K562 (cell line): Measurements from ENCODE around the gene PRMT3. TPM values are rescaled to one million over a fixed set of nuclear protein-coding genes. Genes with fewer than 3 reads are reported as not detected.

Source experiments
- ATAC-seq: fragments of 200-7000 bp; cut with Tn5 transposase; 3 replicates; pipeline ENCODE4 v1.9.1; 2020; ENCODE audit warnings: moderate library complexity
- BruUV-seq: library from RNA; stranded (reverse); fragments of 400-500 nt; replicated peaks from 2 replicates; lab custom pipeline; 2021; lab: Mats Ljungman, UMichigan
- CTCF ChIA-PET: fragments of 300-600 bp; formaldehyde crosslinking; extraction: SDS; loops from one replicate; lab custom pipeline; 2021; ENCODE audit warnings: low intra/inter-chr PET ratio; lab: Yijun Ruan, JAX
- POLR2A ChIA-PET: fragments of 300-600, 350-650 bp; sonication (Branson Sonifier 250); formaldehyde crosslinking; extraction: SDS; loops from one replicate; lab custom pipeline; 2021; ENCODE audit warnings: antibody characterized with exemption, inconsistent platforms; lab: Yijun Ruan, JAX
- DNase-seq, 4 experiments: peaks; one replicate each; pipeline versions ENCODE4 v3.0.0 to v3.0.0-alpha.2; 2011 to 2018; ENCODE audit warnings: low spot score in 3 of 4, mixed read lengths in 3 of 4; ENCODE audit errors: extremely low read depth in 1 of 4
- FAIRE-seq: peaks from 2 replicates; lab custom pipeline; 2011; peaks lifted over from hg19 to GRCh38; lab: Jason Lieb, UNC
- H2AFZ ChIP-seq: 2 replicates; pipeline ENCODE4 v1.6.0; 2011; ENCODE audit warnings: low read depth, low read length, control low read depth, inconsistent platforms
- H3K27ac ChIP-seq: fragments of 200-600 bp; 3 replicates; pipeline ENCODE4 v1.8.0; 2011; ENCODE audit warnings: low read depth, mild to moderate bottlenecking, control low read depth, inconsistent platforms, low read length, moderate library complexity, mixed read lengths; ENCODE audit errors: extremely low read depth
- H3K27me3 ChIP-seq, 2 experiments: fragments of 300-600 bp in 1 of 2; 2 replicates in 1 of 2; 3 replicates in 1 of 2; pipeline versions ENCODE4 v1.6.0 to v1.8.0; 2011; ENCODE audit warnings: inconsistent platforms in 2 of 2, low read length in 2 of 2, mild to moderate bottlenecking in 1 of 2, mixed read lengths in 1 of 2, moderate library complexity in 1 of 2; ENCODE audit not compliant: control insufficient read depth in 2 of 2, insufficient read depth in 2 of 2
- H3K36me3 ChIP-seq: fragments of 300-600 bp; 3 replicates; pipeline ENCODE4 v1.8.0; 2011; ENCODE audit warnings: mild to moderate bottlenecking, low read length, inconsistent platforms; ENCODE audit not compliant: control insufficient read depth, insufficient read depth
- H3K4me1 ChIP-seq, 2 experiments: fragments of 200-600 bp in 1 of 2; replicated peaks in 1 of 2; 2 replicates in 1 of 2; 3 replicates in 1 of 2; pipeline versions ENCODE4 v1.5.1 to v1.8.0; 2011; ENCODE audit warnings: inconsistent platforms in 2 of 2, low read length in 2 of 2, mild to moderate bottlenecking in 1 of 2, mixed read lengths in 1 of 2, moderate library complexity in 1 of 2; ENCODE audit not compliant: control insufficient read depth in 2 of 2, insufficient read depth in 2 of 2
- H3K4me2 ChIP-seq: 2 replicates; pipeline ENCODE4 v1.6.1; 2011; ENCODE audit warnings: low read length, control low read depth, inconsistent platforms, mixed read lengths; ENCODE audit not compliant: insufficient read depth
- H3K4me3 ChIP-seq: fragments of 200-600 bp; sonication (generic), shearing (Covaris generic); 2 replicates; pipeline ENCODE4 v1.5.1; 2016; ENCODE audit warnings: control low read depth, inconsistent platforms
- H3K79me2 ChIP-seq: fragments of 200-600 bp; 3 replicates; pipeline ENCODE4 v1.8.0; 2011; ENCODE audit warnings: low read length, inconsistent platforms; ENCODE audit not compliant: control insufficient read depth, insufficient read depth
- H3K9ac ChIP-seq, 2 experiments: 2 replicates each; pipeline versions ENCODE4 v1.6.0 to v1.6.1; 2011; ENCODE audit warnings: low read depth in 2 of 2, low read length in 2 of 2, control low read depth in 1 of 2, inconsistent platforms in 1 of 2, mild to moderate bottlenecking in 1 of 2, mixed read lengths in 1 of 2; ENCODE audit not compliant: insufficient read depth in 1 of 2
- H3K9me1 ChIP-seq: one replicate; pipeline ENCODE4 v1.6.0; 2011; ENCODE audit warnings: inconsistent platforms, mild to moderate bottlenecking, low read length, moderate library complexity; ENCODE audit not compliant: control insufficient read depth, insufficient read depth
- H3K9me3 ChIP-seq: replicated peaks from 2 replicates; pipeline ENCODE4 v1.5.1; 2011; ENCODE audit warnings: low read depth, low read length, inconsistent platforms; ENCODE audit not compliant: control insufficient read depth, insufficient read depth
- H4K20me1 ChIP-seq: replicated peaks from 2 replicates; pipeline ENCODE4 v1.6.1; 2011; ENCODE audit warnings: low read length, inconsistent platforms, mixed read lengths; ENCODE audit not compliant: control insufficient read depth, insufficient read depth
- HSF4 ChIP-seq: fragments of 250-450 bp; sonication (Bioruptor Pico); IDR thresholded peaks from 2 replicates; pipeline ENCODE4 v2.1.2; 2022; ENCODE audit warnings: mild to moderate bottlenecking, moderate library complexity, borderline replicate concordance
- MAFG ChIP-seq: fragments of 450-650 bp; conservative IDR thresholded peaks from 2 replicates; pipeline ENCODE4 v1.6.1; 2016; ENCODE audit warnings: missing genetic modification characterization, missing compliant biosample characterization
- ZNF316 ChIP-seq: fragments of 450-650 bp; IDR thresholded peaks from 2 replicates; pipeline ENCODE4 v1.6.1; 2016
- ZNF707 ChIP-seq: fragments of 250-450 bp; sonication (Bioruptor Pico); conservative IDR thresholded peaks from 2 replicates; pipeline ENCODE4 v1.8.0; 2022; ENCODE audit warnings: inconsistent platforms, mild to moderate bottlenecking, moderate library complexity
- WGBS: fragments of 100-300 bp; shearing (Covaris generic); methylation state at CpG from one replicate; pipeline ENCODE4 v1.1.6; 2016; ENCODE audit warnings: low coverage, mixed read lengths; ENCODE audit not compliant: insufficient coverage; ENCODE audit errors: missing lambda C conversion rate; 5-methylcytosine and 5-hydroxymethylcytosine counted together
- in situ Hi-C: fragments of 300-500 bp; cut with MboI; formaldehyde crosslinking; loops from 4 replicates; pipeline ENCODE4 v1.15.0; 2018; ENCODE audit warnings: inconsistent platforms, mixed read lengths
- intact Hi-C: fragments of 100-400 bp; cut with micrococcal nuclease; formaldehyde crosslinking; loops from 2 replicates; pipeline ENCODE4 v1.14.2; 2022
- polyA plus RNA-seq, 8 experiments: library from polyadenylated mRNA; depleted of rRNA in 4 of 8; stranded (reverse) in 5 of 8; unstranded in 3 of 8; fragments of >200 nt; fragmentation: Nextera tagmentation in 2 of 8; fragmentation: Illumina TruSeq in 1 of 8; extraction: Ambion mirVana in 2 of 8; extraction: Trizol in 1 of 8; gene quantifications; 2 replicates each; pipeline versions ENCODE4 v1.2.1 to v1.2.3, GENCODE V29; 2011 to 2014; ENCODE audit warnings: inconsistent platforms in 1 of 8, missing spikeins in 1 of 8
- total RNA-seq, 7 experiments: library from RNA; depleted of rRNA in 6 of 7; stranded (reverse); fragments of >200 nt in 6 of 7; fragmentation: Illumina TruSeq in 2 of 7; extraction: Trizol in 2 of 7; gene quantifications; 2 replicates each; pipeline versions ENCODE4 v1.2.1 to v1.2.3, GENCODE V29; 2011 to 2021; ENCODE audit warnings: low replicate concordance in 1 of 7

PRMT3 gene
- total and polyA plus RNA-seq, 9 of the 15 experiments (the other 6 are each of a cell fraction or from before 2014, with no cell fraction given), result 24.0 to 62.1 (median 44.7) TPM

- no peak overlapping the region for H3K9ac ChIP-seq
- no peak for TF ChIP-seq HSF4
- peak; percentile 32; the same call in 1 of the 2 replicates for TF ChIP-seq ZNF316
- TF ChIP-seq MAFG (tag), result peak; percentile 38; the same call in 1 of the 2 replicates
- H2AFZ ChIP-seq, result no peak overlapping the region
- intact Hi-C loops, result no loop called here
- no peaks in the 10 kb centered on the region for H3K79me2 ChIP-seq
- H3K9me3 ChIP-seq, result no peaks in the 10 kb centered on the region
- WGBS, result 11% methylated on average over 7 of the region's 7 CpGs
- DNase-seq, result no peak
- no peak overlapping the region for H3K27ac ChIP-seq
- H3K36me3 ChIP-seq, result no peaks in the 10 kb centered on the region
- no TSS peak for BruUV-seq
- no peak for FAIRE-seq
- in situ Hi-C loops, result loop anchor here (10.0 kb wide), 1 partner anchor 406 kb away; no protein-coding TSS in a partner anchor
- H3K4me3 ChIP-seq, result no peak overlapping the region
- H3K9me1 ChIP-seq, result no peaks in the 10 kb centered on the region
- ATAC-seq, result no peak
- no peaks in the 10 kb centered on the region for H3K4me1 ChIP-seq
- CTCF ChIA-PET, result interaction anchor here (0.6 kb wide), 1 partner anchor 218 kb away, joined by 3 read pairs; no protein-coding TSS in a partner anchor
- H3K4me2 ChIP-seq, result no peak overlapping the region
- H3K27me3 ChIP-seq, result no peaks in the 10 kb centered on the region
- H4K20me1 ChIP-seq, result no peaks in the 10 kb centered on the region
- POLR2A ChIA-PET, result no interaction called here
Observed at GRCh38 chr11:20351136-20351535, 36.4 kb upstream of the PRMT3 start.

GRCh38 chr11:20351751-20352262, 35.7 kb upstream of the PRMT3 start:
- WGBS, result 13% methylated on average over 2 of the region's 2 CpGs
- no peaks in the 10 kb centered on the region for H3K36me3 ChIP-seq
- H3K27ac ChIP-seq, result no peak overlapping the region
- in situ Hi-C loops (loop anchor here (10.0 kb wide), 1 partner anchor 407 kb away; no protein-coding TSS in a partner anchor), intact Hi-C loops (no loop called here)
- BruUV-seq, result no TSS peak
- no peak overlapping the region for H2AFZ ChIP-seq
- TF ChIP-seq ZNF707 (CRISPR knock-in tag), result no peak
- no peak for FAIRE-seq
- DNase-seq, result no peak
- H3K4me2 ChIP-seq, result no peak overlapping the region
- no peaks in the 10 kb centered on the region for H4K20me1 ChIP-seq
- H3K4me3 ChIP-seq, result no peak overlapping the region
- ChIA-PET CTCF (no interaction called here), POLR2A (no interaction called here)
- no peak overlapping the region for H3K9ac ChIP-seq
- ATAC-seq, result no peak
- H3K79me2 ChIP-seq, result no peaks in the 10 kb centered on the region
- H3K27me3 ChIP-seq, result no peaks in the 10 kb centered on the region
- H3K4me1 ChIP-seq, result 0 out of 5 replicates have a peak, but pooled peaks cover 0 to 2% of the 10 kb centered on the region in 2 experiments
- no peaks in the 10 kb centered on the region for H3K9me1 ChIP-seq
- H3K9me3 ChIP-seq, result no peaks in the 10 kb centered on the region
